NCI-H774 (cell line): ENCODE results near the gene GJB1.
A peak's percentile ranks its signal among the peaks of the same experiment; 100 is the strongest.

ENCODE experiments used
- DNase-seq: peaks from one replicate; lab custom pipeline; 2025; lab: John Stamatoyannopoulos, UW

GJB1 gene

DNA sequence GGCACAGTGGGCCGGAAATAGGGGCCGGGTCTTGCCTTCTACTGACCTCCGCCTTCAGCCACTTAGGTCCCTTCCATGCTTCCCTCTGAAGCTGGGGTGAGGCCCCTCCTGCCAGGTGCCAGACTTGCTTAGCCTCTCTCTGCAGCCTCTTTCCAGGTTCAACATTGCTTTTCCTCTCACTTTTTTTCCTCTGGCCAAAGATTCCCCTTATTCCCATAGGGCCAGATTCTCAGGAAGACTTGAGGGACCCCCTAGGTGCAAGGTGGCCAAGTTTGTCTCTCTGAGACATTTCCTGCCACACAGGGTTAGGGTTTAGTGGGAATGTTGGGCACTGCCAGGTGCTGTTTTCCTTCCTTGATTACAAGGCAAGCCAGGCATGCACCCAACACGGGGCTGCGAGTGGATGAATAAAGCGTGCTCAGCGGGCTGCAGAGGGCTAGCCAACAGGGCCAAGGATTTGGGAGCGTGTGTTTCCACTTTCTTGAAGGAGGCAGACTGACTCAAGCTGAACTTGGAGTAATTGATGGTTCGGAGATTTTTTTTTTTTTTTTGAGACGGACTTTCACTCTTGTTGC, 7.6 kb upstream of the GJB1 start:
- DNase-seq, result no peak

DNA sequence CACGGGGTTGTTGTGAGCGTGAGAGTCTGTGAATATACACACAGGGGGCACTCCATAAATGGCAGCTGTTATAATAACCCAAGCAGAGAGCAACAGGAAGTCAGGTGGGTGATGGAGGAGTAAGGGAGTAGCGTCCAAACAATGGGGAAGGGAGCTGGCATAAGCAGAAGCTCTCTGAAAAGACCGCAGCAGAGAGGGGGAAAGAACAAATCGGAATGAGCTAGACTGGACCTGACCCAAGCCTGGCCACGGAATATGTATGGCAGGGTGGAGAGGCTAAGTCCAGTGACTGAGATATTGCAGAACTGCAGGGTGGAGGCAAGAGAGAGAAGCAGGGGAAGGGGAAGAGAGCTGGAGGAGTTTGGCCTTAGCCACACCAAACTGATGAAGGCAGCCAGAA, 6.5 kb upstream of the GJB1 start:
- DNase-seq, result peak; percentile 56

GRCh38 chrX:71217298-71217697, 5.7 kb upstream of the GJB1 start:
- no peak for DNase-seq

- no peak for DNase-seq
Observed at GRCh38 chrX:71221145-71221544, 1.9 kb upstream of the GJB1 start.

- no peak for DNase-seq
Observed at GRCh38 chrX:71224098-71224708, 1.2 kb downstream of the GJB1 start.

- DNase-seq, result no peak
Observed at GRCh38 chrX:71225009-71225408, 2.0 kb downstream of the GJB1 start.

GRCh38 chrX:71225676-71226075, 2.7 kb downstream of the GJB1 start:
- no peak for DNase-seq

DNA sequence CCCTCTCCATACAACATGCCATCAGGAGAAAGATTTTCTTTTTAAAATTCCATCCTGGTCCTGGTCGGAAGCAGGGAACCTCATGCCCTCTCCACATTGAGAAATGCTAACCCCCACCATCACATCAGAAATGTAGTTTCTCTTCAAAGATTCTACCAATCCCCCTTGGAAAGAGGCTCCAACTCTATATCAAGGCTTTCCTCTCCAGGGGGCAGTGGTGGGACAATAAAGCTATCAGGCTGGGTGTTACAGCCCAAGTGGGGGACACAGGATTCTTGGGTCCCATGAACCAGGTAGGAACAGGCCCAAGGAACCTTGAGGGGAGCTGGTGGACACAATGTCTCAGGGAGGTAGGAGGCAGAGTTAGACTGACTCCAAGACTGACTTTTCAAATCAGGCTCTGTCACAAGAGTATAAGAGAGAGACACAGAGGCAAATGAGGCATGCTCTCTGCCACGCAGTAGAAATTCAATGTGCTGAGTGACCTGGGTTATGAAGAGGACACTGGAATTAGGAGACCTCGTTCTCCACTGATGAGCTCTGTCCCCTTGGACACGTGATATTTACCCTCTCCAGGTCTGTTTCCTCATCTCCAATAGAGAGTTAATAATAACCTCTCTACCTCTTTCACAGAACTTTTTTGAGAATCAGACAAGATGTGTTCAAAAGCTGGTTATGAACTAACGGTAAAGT, 4.5 kb downstream of the GJB1 start:
- no peak for DNase-seq

DNA sequence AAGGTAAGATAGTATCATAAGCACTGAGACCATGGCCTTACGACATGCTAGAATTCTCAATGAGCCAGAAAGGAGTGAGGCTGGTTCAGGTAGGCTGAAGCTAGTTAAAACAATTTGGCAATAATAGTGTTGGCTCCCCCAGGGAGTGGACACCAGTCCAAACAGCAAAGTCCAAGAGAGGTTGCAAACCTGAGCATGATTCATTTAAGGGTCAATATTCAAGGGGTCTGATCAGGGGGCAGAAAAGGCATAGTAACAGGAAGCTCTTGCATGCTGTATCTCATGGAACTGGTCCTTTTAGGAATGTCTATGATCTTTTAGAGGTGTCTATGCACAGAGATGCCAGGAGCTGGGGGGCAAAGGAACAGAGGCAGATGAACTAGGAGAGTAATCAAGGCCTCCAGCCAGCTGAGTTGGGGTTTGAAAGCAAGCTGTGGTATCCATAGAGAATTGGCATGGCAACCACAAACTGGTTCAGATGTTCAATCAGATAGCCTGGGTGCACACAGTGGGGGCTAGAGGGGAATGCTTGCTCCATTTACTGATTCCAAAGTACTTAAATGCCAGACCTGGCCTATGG, 5.1 kb downstream of the GJB1 start:
- DNase-seq, result no peak

GRCh38 chrX:71235482-71235881, 12.5 kb downstream of the GJB1 start:
- no peak for DNase-seq

DNA sequence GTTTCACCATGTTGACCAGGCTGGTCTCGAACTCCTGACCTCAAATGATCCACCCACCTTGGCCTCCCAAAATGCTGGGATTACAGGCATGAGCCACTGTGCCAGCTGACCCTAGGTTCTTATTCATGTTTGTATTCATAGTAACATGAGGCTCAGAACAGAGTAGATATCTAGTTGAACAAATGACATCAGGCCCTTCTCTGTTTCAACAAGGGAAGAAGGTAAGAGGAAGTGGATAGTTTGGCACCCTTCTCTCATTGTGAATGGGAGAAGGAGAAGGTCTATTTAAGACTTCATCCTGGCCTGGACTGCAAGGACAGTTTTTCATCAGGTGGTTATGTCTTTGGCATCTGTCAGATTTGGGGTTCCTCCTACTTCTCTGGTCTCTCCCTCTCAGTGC, 13.8 kb downstream of the GJB1 start:
- DNase-seq, result no peak

DNA sequence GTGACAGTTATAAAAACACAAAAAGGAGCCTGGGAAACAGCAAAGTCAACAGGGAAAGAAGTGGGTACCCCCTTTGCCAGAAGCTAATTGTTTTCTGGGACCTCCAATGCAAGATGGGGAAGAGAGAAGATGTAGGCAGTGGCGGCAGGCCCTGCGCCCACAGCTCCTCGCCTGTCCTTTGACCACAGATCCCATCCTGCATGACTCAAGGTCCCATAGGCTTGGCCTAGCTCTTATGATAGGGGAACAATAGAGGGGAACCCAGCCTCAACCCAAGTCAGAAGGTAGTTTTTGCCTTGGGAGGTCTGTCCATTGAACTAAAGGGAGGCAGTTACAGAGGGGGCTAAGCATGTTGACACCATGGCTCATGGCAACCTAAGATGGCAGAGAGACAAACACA, 16.8 kb downstream of the GJB1 start:
- no peak for DNase-seq

- no peak for DNase-seq
Observed at GRCh38 chrX:71241301-71241700, 18.3 kb downstream of the GJB1 start.

DNA sequence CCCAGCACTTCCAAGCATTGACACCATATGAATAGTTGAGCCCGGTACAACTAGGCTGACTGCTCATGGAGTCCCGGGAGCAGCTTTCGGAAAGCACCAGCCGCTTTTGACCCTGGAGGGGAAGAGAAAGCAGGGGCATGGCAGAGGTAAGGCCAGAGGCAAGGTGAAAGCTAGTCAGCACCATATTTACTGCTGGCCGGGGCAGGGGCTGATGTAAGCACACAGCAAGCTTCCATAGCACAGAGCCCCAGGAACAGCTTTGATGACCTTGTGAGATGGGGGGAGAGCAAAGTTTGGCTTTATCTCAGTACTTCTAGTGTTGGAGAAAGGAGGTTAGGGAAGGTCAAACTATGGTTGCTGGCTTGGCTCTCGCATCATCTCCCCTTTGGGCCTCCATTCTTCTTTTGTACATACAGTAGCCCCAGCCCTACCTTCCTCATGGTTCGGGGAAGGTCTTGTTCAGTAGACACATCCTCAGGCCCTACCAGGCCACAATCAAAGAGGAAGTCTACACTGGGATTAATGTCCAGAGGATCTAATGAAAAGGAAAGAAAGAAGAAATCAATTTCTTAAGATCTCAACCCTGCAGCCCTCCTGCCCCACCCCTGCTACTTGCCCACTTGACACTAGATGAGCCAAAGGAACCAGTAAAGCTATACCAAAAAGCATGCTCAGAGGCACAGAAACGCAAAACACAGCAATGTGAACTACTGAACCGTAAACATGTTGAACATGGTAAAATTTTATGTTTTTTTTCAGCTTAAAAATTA, 21.5 kb downstream of the GJB1 start:
- no peak for DNase-seq

GRCh38 chrX:71245159-71245558, 22.1 kb downstream of the GJB1 start:
- no peak for DNase-seq

- DNase-seq, result no peak
Observed at GRCh38 chrX:71250841-71251240, 27.8 kb downstream of the GJB1 start.

DNA sequence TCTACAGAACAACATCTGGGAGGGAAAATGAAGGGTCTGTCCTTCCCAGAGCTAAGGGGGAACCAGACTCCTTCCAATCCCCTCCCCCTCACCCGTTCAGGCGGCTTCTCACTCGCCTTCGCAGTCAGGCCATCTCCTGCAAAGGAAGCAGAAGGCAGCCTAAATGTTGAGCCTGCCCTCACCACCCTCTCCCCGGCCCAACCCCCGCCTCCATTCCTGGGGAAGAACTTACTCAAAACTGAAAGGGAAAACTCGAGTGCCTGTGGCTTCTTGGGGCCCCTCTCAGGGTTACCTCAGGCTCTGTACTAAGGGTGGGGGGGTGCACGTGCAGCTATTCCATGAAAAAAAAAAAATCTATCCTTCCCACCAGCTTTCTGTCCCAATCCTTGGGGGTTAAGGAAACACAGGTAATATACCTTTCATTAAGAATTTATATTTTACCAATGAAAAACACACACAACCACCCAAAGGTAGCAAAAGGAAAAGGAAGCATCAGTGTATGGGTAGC, 28.5 kb downstream of the GJB1 start:
- no peak for DNase-seq

GRCh38 chrX:71252221-71252620, 29.2 kb downstream of the GJB1 start:
- DNase-seq, result no peak

- peak; percentile 5 for DNase-seq
Observed at GRCh38 chrX:71253253-71254091, 30.4 kb downstream of the GJB1 start.

DNA sequence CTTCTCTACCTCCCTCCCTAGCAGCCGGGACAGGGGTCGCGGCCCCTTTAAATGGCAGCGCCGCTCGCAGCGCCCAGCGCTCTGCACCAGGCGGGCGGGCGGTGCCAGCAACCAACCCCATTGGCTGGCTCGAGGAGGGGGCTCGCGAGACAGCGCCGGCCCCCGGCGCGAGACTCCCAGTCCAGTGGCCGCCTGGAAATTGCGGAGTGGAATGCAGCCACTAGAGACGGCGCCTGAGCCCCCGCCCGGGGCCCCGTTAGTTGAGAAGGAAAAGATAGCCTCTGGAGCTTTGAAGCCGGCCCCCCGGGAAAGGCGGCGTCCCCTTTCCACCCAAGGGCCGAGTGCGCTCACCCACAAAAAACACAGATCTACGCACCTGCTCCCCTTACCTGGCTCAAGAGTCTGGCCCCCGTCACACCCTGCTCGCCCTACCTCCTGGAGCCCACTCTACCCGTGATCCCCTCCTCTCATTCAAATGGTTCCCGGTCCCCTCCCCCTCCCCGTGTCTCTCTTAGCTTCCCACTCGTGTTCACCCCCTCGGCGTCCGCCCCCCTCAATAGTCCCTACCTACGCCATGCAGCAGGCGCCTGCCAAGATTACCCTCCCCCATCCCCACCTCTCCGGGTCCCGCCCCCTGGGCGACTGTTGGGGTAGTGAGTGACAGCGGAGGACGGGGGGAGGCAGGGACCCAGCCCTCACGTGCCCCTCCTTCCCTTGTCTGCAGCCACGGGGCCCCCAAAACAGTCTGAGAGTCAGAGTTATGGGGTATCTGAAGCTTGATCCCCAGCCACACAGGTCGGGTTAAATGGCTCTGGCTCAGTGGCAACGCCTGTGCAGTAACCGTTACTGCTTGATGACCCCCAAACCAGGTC, 31.3 kb downstream of the GJB1 start, which contains the start of gene ZMYM3:
TSS of gene ZMYM3 (minus strand) at position 49 of the 872 bp plus-strand sequence. CDS start 885 bp downstream, outside the sequence.
- peak; percentile 71 for DNase-seq
